ENCODE data around the gene NEK1.

DNA sequence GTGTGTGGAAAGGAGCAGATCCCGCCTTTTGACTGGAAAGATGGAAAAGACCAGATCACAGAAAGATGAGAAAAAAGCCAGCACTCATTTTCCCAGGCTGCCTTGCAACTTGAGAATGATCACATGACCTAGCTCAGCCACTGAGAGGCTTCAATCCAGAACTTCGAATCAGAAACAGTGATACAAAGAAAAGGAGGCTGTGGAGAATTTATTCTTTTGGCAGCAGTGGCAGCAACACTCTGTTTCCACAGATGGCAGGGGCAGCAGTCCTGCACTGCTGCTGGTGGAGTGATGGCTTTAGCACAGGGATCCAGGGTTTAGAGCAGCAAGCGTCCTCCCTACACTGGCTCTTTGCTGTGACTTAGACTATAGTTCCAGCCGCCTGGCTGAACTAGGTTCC lies 263.8 kb downstream of the NEK1 start:
- TF ChIP-seq TAF1 (IDR thresholded peaks at IDR 0.05; ENCODE audit: low read depth, low read length) (no peak), POLR2A (IDR thresholded peaks at IDR 0.05; ENCODE audit: low read depth, low read length) (no peak)

Measured in GM12891 (cell line).